Measurements from ENCODE around the gene FAAH2. TPM values are rescaled to one million over a fixed set of nuclear protein-coding genes. Genes with fewer than 3 reads are reported as not detected.

The FAAH2 gene
- total and polyA plus RNA-seq, 4 donors = 7.3 to 16.0 (median 8.1) TPM

DNA sequence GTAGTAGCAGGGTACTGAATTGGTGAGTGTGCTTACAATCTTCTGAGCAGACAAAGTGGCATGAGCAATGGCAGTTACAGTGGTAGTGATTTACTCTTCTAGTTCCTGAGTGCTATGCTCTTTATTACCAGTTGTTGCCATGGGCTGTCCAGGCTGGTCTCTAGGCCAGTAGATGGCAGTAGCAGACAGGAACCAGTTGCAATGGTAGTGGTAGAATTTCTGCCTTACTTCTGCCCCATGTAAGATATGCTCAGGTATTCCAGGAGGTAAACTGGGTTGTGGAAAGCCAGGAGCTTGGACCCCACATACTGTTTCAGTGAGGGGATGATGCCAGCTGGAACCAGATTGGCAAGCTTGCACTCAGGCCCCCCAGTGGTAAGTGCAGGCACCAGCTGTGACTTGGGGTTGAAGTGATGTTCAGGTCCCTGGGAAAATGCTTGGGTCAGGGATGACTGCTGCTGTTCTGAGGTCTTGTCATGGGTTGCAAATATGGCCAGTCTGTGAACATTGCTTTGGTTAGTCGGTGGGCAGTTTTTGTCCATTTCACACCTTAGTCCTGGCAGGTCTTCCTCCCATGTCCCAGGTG is 242.3 kb downstream of the FAAH2 start:
- TF ChIP-seq CTCF (IDR thresholded peaks at IDR 0.05; ENCODE audit: control extremely low read depth, extremely low read depth) = no peak
- no peaks in the 10 kb centered on the region for H3K36me3 ChIP-seq (ENCODE audit: control insufficient read depth in 4 of 4, insufficient read depth in 4 of 4, low read length in 4 of 4)
- H3K4me1 ChIP-seq (ENCODE audit: control insufficient read depth in 5 of 5, insufficient read depth in 5 of 5, low read length in 5 of 5) = no peaks in the 10 kb centered on the region
- 52 to 100% methylated on average over 1 of the region's 1 CpG for WGBS, 2 donors
- ATAC-seq (ENCODE audit: insufficient read depth, low FRiP score) = no peak
- H3K4me3 ChIP-seq = no peak overlapping the region
- no peak overlapping the region for H3K27ac ChIP-seq (ENCODE audit: low read depth in 1 of 2, low read length in 1 of 2)
- no peak overlapping the region for H3K9ac ChIP-seq (ENCODE audit: insufficient read depth in 1 of 2, low read length in 2 of 2)
- H3K27me3 ChIP-seq (ENCODE audit: control insufficient read depth in 3 of 3, insufficient read depth in 3 of 3, low read length in 2 of 3) = no peaks in the 10 kb centered on the region
- peak in 1 of 3 donors; percentile 0 for DNase-seq
- no peaks in the 10 kb centered on the region for H3K9me3 ChIP-seq (ENCODE audit: control insufficient read depth in 4 of 4, insufficient read depth in 3 of 4, low read length in 3 of 4)

Other genes starting within 250 kb of the FAAH2 start
- 10 to 100 TPM in 1 of 2 donors, 1 to 10 TPM in 1; 8.0 to 13.3 TPM for gene SPIN2B, start 165.2 kb upstream of the FAAH2 start, total RNA-seq
- gene SPIN2B, start 165.2 kb upstream of the FAAH2 start, polyA plus RNA-seq = 1 to 10 TPM; 4.5 to 8.1 TPM
- gene SPIN2A, start 149.3 kb upstream of the FAAH2 start, total RNA-seq = under 1 TPM; 0.77 to 0.80 TPM
- gene SPIN2A, start 149.3 kb upstream of the FAAH2 start, polyA plus RNA-seq = under 1 TPM; 0.25 to 0.63 TPM